Body of pancreas (tissue), 4 donors: ENCODE results near the gene OR52E2. TPM values are rescaled to one million over a fixed set of nuclear protein-coding genes. Genes with fewer than 3 reads are reported as not detected.
"Not testable (repeated sequence)": the region's sequence is repeated elsewhere in the genome, so short reads cannot be mapped to it uniquely, and the experiment has no call there.

Source experiments
- ATAC-seq: fragments of 150-250 bp; one replicate; pipeline ENCODE4 v1.9.1; 2016
- DNase-seq, 4 donors: peaks; one replicate each; pipeline ENCODE4 v3.0.0-alpha.2; 2019
- H3K27ac ChIP-seq, 4 donors: fragments of 200-600 bp; sonication (generic); 1 replicate in 3 of 4; 2 replicates in 1 of 4; pipeline versions ENCODE4 v1.5.1 to v1.6.1; 2016 to 2019; ENCODE audit warnings: mild to moderate bottlenecking in 1 of 4, mixed read lengths in 1 of 4, moderate library complexity in 1 of 4
- H3K27me3 ChIP-seq, 2 donors: fragments of 200-600 bp; sonication (generic); one replicate each; pipeline ENCODE4 v1.6.0; 2016; ENCODE audit warnings: mild to moderate bottlenecking in 1 of 2
- H3K36me3 ChIP-seq, 2 donors: fragments of 200-600 bp; sonication (generic); replicated peaks in 1 of 2; 2 replicates each; pipeline ENCODE4 v1.5.1; 2016; ENCODE audit warnings: low read depth in 2 of 2; ENCODE audit not compliant: insufficient read depth in 1 of 2
- H3K4me1 ChIP-seq: fragments of 200-600 bp; sonication (generic); one replicate; pipeline ENCODE4 v1.6.0; 2016
- H3K4me3 ChIP-seq, 2 donors: fragments of 200-600 bp; sonication (generic); 1 replicate in 1 of 2; 2 replicates in 1 of 2; pipeline ENCODE4 v1.5.1; 2016 to 2019
- H3K9me3 ChIP-seq, 3 donors: fragments of 200-600 bp; sonication (generic); 1 replicate in 2 of 3; 2 replicates in 1 of 3; pipeline ENCODE4 v1.5.1; 2016
- POLR2A ChIP-seq, 3 donors: fragments of 450-650 bp; IDR thresholded peaks; one replicate each; pipeline ENCODE4 v1.6.1; 2016; ENCODE audit warnings: antibody characterized with exemption in 3 of 3, mild to moderate bottlenecking in 2 of 3
- WGBS, 2 donors: methylation state at CpG; one replicate each; pipeline ENCODE4 v1.1.5; 2017; 5-methylcytosine and 5-hydroxymethylcytosine counted together
- intact Hi-C: fragments of 100-400 bp; cut with DNase I; formaldehyde crosslinking; loops from one replicate; pipeline ENCODE4 v1.15.1; 2023
- total RNA-seq, 2 donors: library from RNA; depleted of rRNA; stranded (reverse); fragments of >200 nt; gene quantifications; one replicate each; pipeline ENCODE4 v1.1.0, GENCODE V29; 2016
- TF ChIP-seq, protein P1 (sequence below), 7 experiments: fragments of 450-650 bp in 4 of 7; fragments of 200-600 bp in 3 of 7; sonication (generic) in 3 of 7; IDR thresholded peaks; one replicate each; pipeline ENCODE4 v1.5.1; 2016 to 2019; ENCODE audit warnings: antibody characterized with exemption in 7 of 7

OR52E2 gene
- total RNA-seq, 2 donors from 2014 or later = not detected

DNA sequence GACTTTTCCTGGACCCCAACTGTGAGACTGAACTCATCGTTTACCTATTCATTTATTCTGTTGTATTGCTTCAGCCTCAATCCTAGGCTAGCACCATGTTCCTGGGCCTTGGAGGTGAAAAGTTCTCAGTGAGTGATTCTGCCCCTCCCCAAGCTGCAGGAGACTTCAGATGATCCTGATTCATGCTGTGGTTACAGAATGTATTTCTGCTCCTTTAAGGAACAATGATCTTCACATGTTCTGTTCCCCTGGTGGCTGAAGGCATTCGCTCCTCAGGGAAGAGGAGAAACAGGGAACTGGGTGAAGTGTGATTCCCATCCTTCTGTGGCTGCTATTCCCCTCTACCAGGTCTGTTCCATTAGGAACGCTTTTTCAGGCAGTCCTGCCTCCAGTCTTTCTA lies 12.4 kb upstream of the OR52E2 start:
- WGBS, 2 donors = 40 to 51% methylated on average over 3 of the region's 3 CpGs
- no peaks in the 10 kb centered on the region for H3K36me3 ChIP-seq
- intact Hi-C loops = no loop called here
- H3K4me1 ChIP-seq = no peaks in the 10 kb centered on the region
- DNase-seq (no peak), ATAC-seq (no peak)
- TF ChIP-seq, protein P1, sequence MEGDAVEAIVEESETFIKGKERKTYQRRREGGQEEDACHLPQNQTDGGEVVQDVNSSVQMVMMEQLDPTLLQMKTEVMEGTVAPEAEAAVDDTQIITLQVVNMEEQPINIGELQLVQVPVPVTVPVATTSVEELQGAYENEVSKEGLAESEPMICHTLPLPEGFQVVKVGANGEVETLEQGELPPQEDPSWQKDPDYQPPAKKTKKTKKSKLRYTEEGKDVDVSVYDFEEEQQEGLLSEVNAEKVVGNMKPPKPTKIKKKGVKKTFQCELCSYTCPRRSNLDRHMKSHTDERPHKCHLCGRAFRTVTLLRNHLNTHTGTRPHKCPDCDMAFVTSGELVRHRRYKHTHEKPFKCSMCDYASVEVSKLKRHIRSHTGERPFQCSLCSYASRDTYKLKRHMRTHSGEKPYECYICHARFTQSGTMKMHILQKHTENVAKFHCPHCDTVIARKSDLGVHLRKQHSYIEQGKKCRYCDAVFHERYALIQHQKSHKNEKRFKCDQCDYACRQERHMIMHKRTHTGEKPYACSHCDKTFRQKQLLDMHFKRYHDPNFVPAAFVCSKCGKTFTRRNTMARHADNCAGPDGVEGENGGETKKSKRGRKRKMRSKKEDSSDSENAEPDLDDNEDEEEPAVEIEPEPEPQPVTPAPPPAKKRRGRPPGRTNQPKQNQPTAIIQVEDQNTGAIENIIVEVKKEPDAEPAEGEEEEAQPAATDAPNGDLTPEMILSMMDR (IDR thresholded peaks at IDR 0.05) = no peak
- TF ChIP-seq POLR2A (IDR thresholded peaks at IDR 0.05) = no peak
- no peaks in the 10 kb centered on the region for H3K9me3 ChIP-seq
- no peak overlapping the region for H3K27ac ChIP-seq
- no peak overlapping the region for H3K4me3 ChIP-seq
- H3K27me3 ChIP-seq = no peaks in the 10 kb centered on the region

DNA sequence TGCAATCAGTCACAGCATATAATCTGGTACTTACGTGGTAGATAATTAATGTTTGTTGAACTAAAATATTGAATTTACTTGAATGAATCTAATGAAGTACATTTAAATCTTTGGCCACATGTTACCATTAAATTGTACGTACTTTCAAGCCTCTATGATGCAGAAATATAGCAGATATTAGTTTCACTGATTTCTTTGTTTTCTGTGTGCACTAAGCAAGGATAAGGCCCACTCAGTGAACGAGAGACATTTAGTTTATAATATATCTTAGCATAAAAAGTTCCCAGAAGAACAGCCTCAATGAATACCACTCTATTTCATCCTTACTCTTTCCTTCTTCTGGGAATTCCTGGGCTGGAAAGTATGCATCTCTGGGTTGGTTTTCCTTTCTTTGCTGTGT lies 9.8 kb upstream of the OR52E2 start, which contains the start of gene OR52E1:
OR52E1 (plus strand) TSS at position 301 of the 400 bp plus-strand sequence.
- no peaks in the 10 kb centered on the region for H3K27me3 ChIP-seq
- no peak within 1 kb of the TSS for H3K27ac ChIP-seq
- H3K36me3 ChIP-seq = no peaks in the 10 kb centered on the region
- TF ChIP-seq, protein P1 (IDR thresholded peaks at IDR 0.05) = no peak
- no peak for TF ChIP-seq POLR2A (IDR thresholded peaks at IDR 0.05)
- intact Hi-C loops = no loop called here
- H3K9me3 ChIP-seq = no peaks in the 10 kb centered on the region
- no peaks in the 10 kb centered on the region for H3K4me1 ChIP-seq
- H3K4me3 ChIP-seq = no peak within 1 kb of the TSS
- ATAC-seq (no peak), DNase-seq (no peak)
- 52 to 60% methylated on average over 3 of the region's 3 CpGs for WGBS, 2 donors

DNA sequence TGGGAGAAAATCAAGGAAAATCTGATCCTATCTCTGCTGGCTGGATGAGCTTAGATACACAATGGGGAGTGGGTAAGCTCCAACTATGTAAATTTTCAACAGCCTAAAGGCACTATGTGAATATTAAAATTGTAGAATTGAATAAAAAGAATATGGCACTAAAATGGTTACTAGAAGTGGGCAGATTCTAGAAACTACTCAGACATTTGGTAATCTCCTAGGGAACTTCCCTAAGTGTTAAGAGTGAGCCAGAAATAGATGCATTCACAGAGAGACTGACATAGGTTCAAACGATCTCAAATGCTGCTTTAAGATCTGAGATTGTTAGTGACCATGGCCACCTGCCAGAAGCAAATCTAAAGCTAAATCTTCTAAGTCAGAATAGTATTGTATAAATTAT lies 5.6 kb upstream of the OR52E2 start:
- TF ChIP-seq, protein P1 (IDR thresholded peaks at IDR 0.05) = no peak
- TF ChIP-seq POLR2A (IDR thresholded peaks at IDR 0.05) = no peak
- H3K27me3 ChIP-seq = no peaks in the 10 kb centered on the region
- intact Hi-C loops = no loop called here
- H3K4me1 ChIP-seq = no peaks in the 10 kb centered on the region
- no peak overlapping the region for H3K4me3 ChIP-seq
- 12 to 31% methylated on average over 1 of the region's 1 CpG for WGBS, 2 donors
- H3K36me3 ChIP-seq = no peaks in the 10 kb centered on the region
- DNase-seq (no peak), ATAC-seq (no peak)
- no peak overlapping the region for H3K27ac ChIP-seq
- no peaks in the 10 kb centered on the region for H3K9me3 ChIP-seq

DNA sequence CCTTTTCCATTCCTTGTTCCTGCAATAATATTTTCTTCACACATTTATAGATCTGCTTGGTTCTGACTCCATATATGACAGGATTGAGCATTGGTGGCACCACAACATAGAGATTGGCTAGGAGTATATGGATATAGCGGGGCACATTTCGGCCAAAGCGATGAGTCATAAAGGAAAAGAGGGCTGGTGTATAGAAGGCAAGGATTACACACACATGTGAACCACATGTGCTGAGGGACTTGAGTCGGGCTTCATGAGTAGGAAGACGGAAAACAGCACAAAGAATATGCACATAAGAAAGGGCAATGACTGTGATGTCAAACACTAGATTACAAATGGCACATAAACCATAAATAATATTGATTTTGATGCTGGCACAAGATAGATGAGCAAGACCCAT lies 748 bp downstream of the OR52E2 start:
- ATAC-seq, H3K27ac ChIP-seq, H3K36me3 ChIP-seq, intact Hi-C loops, H3K4me3 ChIP-seq, H3K27me3 ChIP-seq, H3K9me3 ChIP-seq, H3K4me1 ChIP-seq, DNase-seq: not testable (repeated sequence)
- WGBS, 2 donors = 65 to 70% methylated on average over 5 of the region's 5 CpGs

DNA sequence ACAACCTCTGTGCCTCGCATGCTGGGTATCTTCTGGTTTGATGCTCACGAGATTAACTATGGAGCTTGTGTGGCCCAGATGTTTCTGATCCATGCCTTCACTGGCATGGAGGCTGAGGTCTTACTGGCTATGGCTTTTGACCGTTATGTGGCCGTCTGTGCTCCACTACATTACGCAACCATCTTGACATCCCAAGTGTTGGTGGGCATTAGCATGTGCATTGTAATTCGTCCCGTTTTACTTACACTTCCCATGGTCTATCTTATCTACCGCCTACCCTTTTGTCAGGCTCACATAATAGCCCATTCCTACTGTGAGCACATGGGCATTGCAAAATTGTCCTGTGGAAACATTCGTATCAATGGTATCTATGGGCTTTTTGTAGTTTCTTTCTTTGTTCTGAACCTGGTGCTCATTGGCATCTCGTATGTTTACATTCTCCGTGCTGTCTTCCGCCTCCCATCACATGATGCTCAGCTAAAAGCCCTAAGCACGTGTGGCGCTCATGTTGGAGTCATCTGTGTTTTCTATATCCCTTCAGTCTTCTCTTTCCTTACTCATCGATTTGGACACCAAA lies 12.6 kb downstream of the OR52E2 start:
- Histone ChIP-seq H3K9me3 (no peaks in the 10 kb centered on the region), H3K36me3 (no peaks in the 10 kb centered on the region), H3K4me1 (no peaks in the 10 kb centered on the region), H3K27ac (no peak overlapping the region), H3K27me3 (no peaks in the 10 kb centered on the region), H3K4me3 (no peak overlapping the region)
- 73 to 79% methylated on average over 15 of the region's 15 CpGs for WGBS, 2 donors
- ATAC-seq (no peak), DNase-seq (no peak)
- intact Hi-C loops = no loop called here
- no peak for TF ChIP-seq POLR2A (IDR thresholded peaks at IDR 0.05)
- TF ChIP-seq, protein P1 (IDR thresholded peaks at IDR 0.05) = no peak
